Lower leg skin (tissue), 4 donors: ENCODE measurements around the gene ZNF160. TPM values are rescaled to one million over a fixed set of nuclear protein-coding genes. Genes with fewer than 3 reads are reported as not detected.

Source experiments
- DNase-seq, 2 donors: peaks; one replicate each; pipeline ENCODE4 v3.0.0-alpha.2; 2019; ENCODE audit warnings: low spot score in 2 of 2
- H3K4me3 ChIP-seq: fragments of 200-600 bp; sonication (generic); 2 replicates; pipeline ENCODE4 v1.5.1; 2017; ENCODE audit warnings: mild to moderate bottlenecking, low read depth; ENCODE audit not compliant: poor library complexity, severe bottlenecking
- POLR2A ChIP-seq, 2 donors: fragments of 450-650 bp; IDR thresholded peaks; one replicate each; pipeline ENCODE4 v1.6.1; 2016 to 2017; ENCODE audit warnings: antibody characterized with exemption in 2 of 2, mild to moderate bottlenecking in 1 of 2, moderate library complexity in 1 of 2
- WGBS, 2 donors: methylation state at CpG; one replicate each; pipeline ENCODE4 v1.1.5; 2018; 5-methylcytosine and 5-hydroxymethylcytosine counted together
- intact Hi-C: fragments of 100-400 bp; cut with DNase I; formaldehyde crosslinking; loops from one replicate; pipeline ENCODE4 v1.15.0; 2023; ENCODE audit warnings: low total_unique reads
- total RNA-seq, 4 donors: library from RNA; depleted of rRNA; stranded (reverse); fragments of >200 nt; gene quantifications; one replicate each; pipeline ENCODE4 v1.1.0, GENCODE V29; 2016
- TF ChIP-seq, protein P1 (sequence below), 3 donors: fragments of 450-650 bp; IDR thresholded peaks; one replicate each; pipeline ENCODE4 v1.5.1; 2016; ENCODE audit warnings: antibody characterized with exemption in 3 of 3, mild to moderate bottlenecking in 3 of 3, moderate library complexity in 2 of 3

Gene ZNF160
- total RNA-seq, 4 donors from 2014 or later, result 22.6 to 38.0 (median 27.4) TPM

DNA sequence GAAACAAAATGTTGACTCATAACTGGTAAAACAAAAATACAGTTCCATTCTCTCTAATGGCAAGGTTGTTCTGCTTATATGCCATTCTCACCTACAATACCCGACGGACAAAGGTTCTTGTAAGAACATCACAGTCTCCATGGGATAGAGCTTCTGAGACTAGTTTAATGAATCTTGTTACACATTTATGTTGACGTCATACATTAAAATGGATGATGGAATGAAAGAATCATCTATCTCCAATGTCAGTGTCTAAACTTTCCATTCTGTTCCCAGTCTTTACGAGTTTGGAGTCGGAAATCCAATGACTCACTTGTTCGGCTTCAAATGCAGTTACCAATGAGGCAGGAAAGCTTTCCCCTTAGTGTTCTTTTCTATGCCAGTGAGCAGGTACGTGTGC, 17.7 kb downstream of the ZNF160 start:
- no peak for TF ChIP-seq POLR2A (IDR thresholded peaks at IDR 0.05)
- TF ChIP-seq, protein P1, sequence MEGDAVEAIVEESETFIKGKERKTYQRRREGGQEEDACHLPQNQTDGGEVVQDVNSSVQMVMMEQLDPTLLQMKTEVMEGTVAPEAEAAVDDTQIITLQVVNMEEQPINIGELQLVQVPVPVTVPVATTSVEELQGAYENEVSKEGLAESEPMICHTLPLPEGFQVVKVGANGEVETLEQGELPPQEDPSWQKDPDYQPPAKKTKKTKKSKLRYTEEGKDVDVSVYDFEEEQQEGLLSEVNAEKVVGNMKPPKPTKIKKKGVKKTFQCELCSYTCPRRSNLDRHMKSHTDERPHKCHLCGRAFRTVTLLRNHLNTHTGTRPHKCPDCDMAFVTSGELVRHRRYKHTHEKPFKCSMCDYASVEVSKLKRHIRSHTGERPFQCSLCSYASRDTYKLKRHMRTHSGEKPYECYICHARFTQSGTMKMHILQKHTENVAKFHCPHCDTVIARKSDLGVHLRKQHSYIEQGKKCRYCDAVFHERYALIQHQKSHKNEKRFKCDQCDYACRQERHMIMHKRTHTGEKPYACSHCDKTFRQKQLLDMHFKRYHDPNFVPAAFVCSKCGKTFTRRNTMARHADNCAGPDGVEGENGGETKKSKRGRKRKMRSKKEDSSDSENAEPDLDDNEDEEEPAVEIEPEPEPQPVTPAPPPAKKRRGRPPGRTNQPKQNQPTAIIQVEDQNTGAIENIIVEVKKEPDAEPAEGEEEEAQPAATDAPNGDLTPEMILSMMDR (IDR thresholded peaks at IDR 0.05), result no peak
- no peak overlapping the region for H3K4me3 ChIP-seq
- no peak for DNase-seq
- 90 to 97% methylated on average over 7 of the region's 7 CpGs for WGBS, 2 donors
- intact Hi-C loops, result no loop called here

DNA sequence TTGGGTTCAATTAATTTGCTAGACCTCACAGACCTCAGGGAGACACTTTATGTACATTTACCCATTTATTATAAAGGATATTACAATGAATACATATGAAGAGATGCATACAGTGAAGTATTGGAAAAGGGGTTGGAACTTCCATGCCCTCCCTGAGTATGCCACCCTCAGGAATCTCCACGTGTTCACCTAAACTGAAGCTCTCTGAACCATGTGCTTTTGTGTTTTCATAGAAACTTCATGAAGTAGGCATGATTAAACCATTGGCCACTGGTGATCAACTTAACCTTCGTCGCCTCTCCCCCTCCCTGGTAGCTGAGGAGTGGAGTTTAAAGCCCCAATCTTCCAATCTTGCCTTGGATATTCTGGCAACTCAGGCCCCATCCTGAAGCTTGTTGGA, 20.3 kb downstream of the ZNF160 start:
- WGBS, 2 donors, result 80 to 90% methylated on average over 3 of the region's 3 CpGs
- intact Hi-C loops, result no loop called here
- TF ChIP-seq, protein P1 (IDR thresholded peaks at IDR 0.05), result no peak
- no peak for TF ChIP-seq POLR2A (IDR thresholded peaks at IDR 0.05)
- no peak for DNase-seq
- H3K4me3 ChIP-seq, result no peak overlapping the region

DNA sequence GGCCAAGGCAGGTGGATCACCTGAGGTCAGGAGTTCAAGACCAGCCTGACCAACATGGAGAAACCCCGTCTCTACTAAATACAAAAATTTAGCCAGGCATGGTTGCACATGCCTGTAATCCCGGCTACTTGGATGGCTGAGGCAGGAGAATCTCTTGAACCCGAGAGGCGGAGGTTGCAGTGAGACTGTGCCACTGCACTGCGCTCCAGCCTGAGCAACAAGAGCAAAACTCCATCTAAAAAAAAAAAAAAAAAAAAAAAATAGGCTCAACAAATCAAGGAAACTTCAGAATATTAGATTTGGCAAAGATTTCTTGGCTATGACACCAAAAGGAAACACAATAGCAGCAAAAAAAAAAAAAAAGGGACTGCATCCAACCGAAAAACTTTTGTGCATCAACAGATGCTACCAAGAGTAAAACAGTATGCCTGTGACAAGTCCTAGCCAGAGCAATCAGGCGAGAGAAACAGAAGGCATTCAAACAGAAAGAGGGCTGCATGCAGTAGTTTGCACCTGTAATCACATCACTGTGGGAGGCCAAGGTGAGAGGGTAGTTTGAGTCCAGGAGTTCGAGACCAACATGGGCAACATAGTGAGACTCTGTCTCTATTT, 23.8 kb downstream of the ZNF160 start:
- 82 to 83% methylated on average over 8 of the region's 8 CpGs for WGBS, 2 donors
- intact Hi-C loops, result no loop called here
- no peak overlapping the region for H3K4me3 ChIP-seq
- no peak for DNase-seq
- no peak for TF ChIP-seq POLR2A (IDR thresholded peaks at IDR 0.05)
- TF ChIP-seq, protein P1 (IDR thresholded peaks at IDR 0.05), result no peak

DNA sequence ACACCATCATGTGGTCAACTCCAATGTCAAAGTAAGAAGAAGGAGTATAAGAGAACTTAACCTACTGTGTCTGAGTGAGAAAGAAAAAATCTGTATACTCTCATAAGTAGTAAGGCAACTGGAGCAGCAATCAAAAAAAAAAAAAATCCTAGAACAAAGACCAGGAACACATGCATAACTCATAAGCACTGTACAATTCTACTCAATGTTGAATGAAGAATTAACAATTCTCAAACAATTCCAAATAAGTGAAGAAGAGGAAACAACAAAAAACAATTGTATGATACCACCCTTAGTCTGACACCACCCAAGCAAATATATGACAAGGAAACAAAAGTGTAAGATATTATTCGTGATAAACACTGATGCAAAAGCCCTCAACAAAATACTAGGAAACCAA, 24.6 kb downstream of the ZNF160 start:
- no peak overlapping the region for H3K4me3 ChIP-seq
- 84 to 92% methylated on average over 1 of the region's 1 CpG for WGBS, 2 donors
- DNase-seq, result no peak
- TF ChIP-seq POLR2A (IDR thresholded peaks at IDR 0.05), result no peak
- TF ChIP-seq, protein P1 (IDR thresholded peaks at IDR 0.05), result no peak
- intact Hi-C loops, result no loop called here

DNA sequence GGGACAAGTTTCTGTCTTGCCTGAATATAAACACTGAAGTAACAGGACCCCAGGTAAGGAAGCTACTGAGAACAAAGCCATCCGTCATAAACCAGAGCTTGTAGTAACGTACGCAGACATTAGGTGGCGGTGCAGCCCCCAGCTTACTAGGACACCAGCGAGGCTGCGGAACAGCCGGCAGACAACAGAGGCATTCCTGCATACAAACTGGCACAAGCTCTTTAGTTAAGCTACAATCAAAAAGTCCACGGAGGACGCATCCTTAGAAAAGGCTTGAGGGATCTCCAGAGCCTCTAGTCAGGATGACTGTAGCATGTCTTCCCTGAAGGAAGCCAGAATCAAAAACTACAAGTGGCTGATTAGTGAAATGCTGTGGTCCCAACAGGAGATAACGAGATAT, 26.2 kb downstream of the ZNF160 start:
- intact Hi-C loops, result no loop called here
- TF ChIP-seq, protein P1 (IDR thresholded peaks at IDR 0.05), result no peak
- TF ChIP-seq POLR2A (IDR thresholded peaks at IDR 0.05), result no peak
- H3K4me3 ChIP-seq, result no peak overlapping the region
- DNase-seq, result no peak
- WGBS, 2 donors, result 54% methylated on average over 10 of the region's 10 CpGs

DNA sequence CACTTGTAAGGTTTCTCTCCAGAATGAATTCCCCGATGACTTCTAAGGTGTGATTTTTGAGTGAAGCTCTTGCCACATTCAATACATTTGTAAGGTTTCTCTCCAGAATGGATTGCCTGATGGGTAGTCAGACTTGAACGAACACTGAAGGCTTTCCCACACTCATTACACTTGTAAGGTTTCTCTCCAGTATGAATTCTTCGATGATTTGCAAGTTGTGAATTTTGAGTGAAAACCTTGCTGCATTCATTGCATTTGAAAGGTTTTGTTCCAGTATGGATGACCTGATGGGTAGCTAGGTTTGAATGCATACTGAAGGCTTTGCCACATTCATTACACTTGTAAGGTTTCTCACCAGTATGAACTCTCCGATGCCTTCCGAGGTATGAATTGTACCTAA, 34.4 kb downstream of the ZNF160 start:
- 97% methylated on average over 5 of the region's 5 CpGs for WGBS, 2 donors
- intact Hi-C loops, result no loop called here
- no peak for DNase-seq
- TF ChIP-seq, protein P1 (IDR thresholded peaks at IDR 0.05), result no peak
- TF ChIP-seq POLR2A (IDR thresholded peaks at IDR 0.05), result no peak
- no peak overlapping the region for H3K4me3 ChIP-seq
